Kidney (tissue), 14 donors: ENCODE measurements around the gene CDCA3. TPM values are rescaled to one million over a fixed set of nuclear protein-coding genes. Genes with fewer than 3 reads are reported as not detected.

Source experiments
- DNase-seq, 5 donors: peaks; one replicate each; pipeline ENCODE4 v3.0.0-alpha.2; 2013 to 2020
- FAIRE-seq: peaks from 2 replicates; lab custom pipeline; 2012; peaks lifted over from hg19 to GRCh38; lab: Jason Lieb, UNC
- H3K27ac ChIP-seq, 2 donors: one replicate each; pipeline ENCODE4 v1.7.0; 2013; ENCODE audit warnings: low read depth in 2 of 2, low read length in 2 of 2, inconsistent platforms in 1 of 2
- H3K27me3 ChIP-seq: one replicate; pipeline ENCODE4 v1.7.1; 2013; ENCODE audit warnings: low read length, inconsistent platforms; ENCODE audit not compliant: control insufficient read depth, insufficient read depth
- H3K36me3 ChIP-seq, 3 donors: one replicate each; pipeline versions ENCODE4 v1.7.0 to v1.7.1; 2013; ENCODE audit warnings: low read length in 3 of 3, control low read depth in 1 of 3, inconsistent platforms in 1 of 3; ENCODE audit not compliant: insufficient read depth in 3 of 3, control insufficient read depth in 2 of 3
- H3K4me1 ChIP-seq, 3 donors: one replicate each; pipeline versions ENCODE4 v1.7.0 to v1.7.1; 2013; ENCODE audit warnings: low read length in 3 of 3, inconsistent platforms in 1 of 3, low read depth in 1 of 3; ENCODE audit not compliant: control insufficient read depth in 2 of 3, insufficient read depth in 2 of 3
- H3K4me3 ChIP-seq, 3 donors: one replicate each; pipeline versions ENCODE4 v1.7.0 to v1.8.1; 2013; ENCODE audit warnings: low read length in 3 of 3, control low read depth in 1 of 3, inconsistent platforms in 1 of 3
- H3K9ac ChIP-seq, 3 donors: one replicate each; pipeline versions ENCODE4 v1.7.0 to v1.7.1; 2013; ENCODE audit warnings: low read length in 3 of 3, control low read depth in 1 of 3, inconsistent platforms in 1 of 3
- H3K9me3 ChIP-seq, 3 donors: one replicate each; pipeline versions ENCODE4 v1.7.0 to v1.7.1; 2013; ENCODE audit warnings: low read length in 3 of 3, control low read depth in 1 of 3, inconsistent platforms in 1 of 3; ENCODE audit not compliant: control insufficient read depth in 2 of 3, insufficient read depth in 1 of 3
- CTCF ChIP-seq: IDR thresholded peaks from 3 replicates; pipeline ENCODE4 v1.5.1; 2012; ENCODE audit warnings: mild to moderate bottlenecking, moderate library complexity, borderline replicate concordance; ENCODE audit not compliant: insufficient read depth; ENCODE audit errors: extremely low read depth
- intact Hi-C: fragments of 100-400 bp; cut with DNase I; formaldehyde crosslinking; loops from one replicate; pipeline ENCODE4 v1.11.1; 2022
- polyA plus RNA-seq: library from polyadenylated mRNA; stranded (reverse); fragments of 350-450 nt; fragmentation: Illumina TruSeq; extraction: RNeasy Lipid Tissue Mini Kit (QIAGEN cat#74804); gene quantifications from one replicate; pipeline ENCODE4 v1.2.3, GENCODE V29; 2014; ENCODE audit warnings: low read depth, low replicate concordance; ENCODE audit not compliant: insufficient read depth
- total RNA-seq: library from RNA; stranded (reverse); fragmentation: NEBNext Ultra II Directional; extraction: Animal tissue kit (Norgen Biotek cat#: 25700); gene quantifications from one replicate; pipeline ENCODE4 v1.2.1, GENCODE V29; 2021
- donor health status: control.
- donor health status: control.
- donor health status: control.
- donor health status: control.
- donor health status: control.
- donor health status: DM: yes; HTN: yes; CAD: no.
- donor health status: Normal renal cell carcinoma (clear cell type).

Gene CDCA3
- total and polyA plus RNA-seq, 2 donors from 2014 or later, result 1.3 to 2.1 TPM

- no peak for FAIRE-seq
- intact Hi-C loops, result no loop called here
- no peak overlapping the region for H3K9ac ChIP-seq
Observed at GRCh38 chr12:6831450-6831995, 19.6 kb downstream of the CDCA3 start.

DNA sequence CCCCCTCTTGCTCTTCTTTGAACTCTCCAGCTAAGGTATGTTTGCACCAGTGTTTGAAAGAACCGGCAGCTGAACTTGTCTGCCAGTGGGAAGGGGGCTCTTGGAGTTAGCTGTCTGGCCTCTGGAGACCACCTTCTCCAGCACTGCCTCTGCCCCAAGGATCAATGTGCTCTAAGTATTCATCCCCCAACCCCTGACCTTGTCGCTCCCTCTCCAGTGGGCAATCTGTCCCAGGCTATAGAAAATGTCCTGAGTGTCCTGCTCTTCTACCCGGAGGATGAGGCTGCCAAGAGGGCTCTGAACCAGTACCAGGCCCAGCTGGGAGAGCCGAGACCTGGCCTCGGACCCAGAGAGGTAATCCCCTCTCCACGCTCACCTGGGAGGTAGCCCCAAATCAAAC is 20.1 kb downstream of the CDCA3 start:
- no peak for TF ChIP-seq CTCF
- H3K9me3 ChIP-seq, result no peaks in the 10 kb centered on the region
- H3K27ac ChIP-seq, result no peak overlapping the region
- H3K4me3 ChIP-seq, result no peak overlapping the region
- peak in 1 of 5 donors; percentile 8 for DNase-seq
- H3K36me3 ChIP-seq, result no peaks in the 10 kb centered on the region
- no peaks in the 10 kb centered on the region for H3K27me3 ChIP-seq
- no peak for FAIRE-seq
- H3K4me1 ChIP-seq, result peaks cover 0 to 15% (median 0%) of the 10 kb centered on the region in 3 donors
- intact Hi-C loops, result no loop called here
- no peak overlapping the region for H3K9ac ChIP-seq

More at GRCh38 chr12:6831450-6831995, 19.6 kb downstream of the CDCA3 start:
- peak in 1 of 5 donors; percentile 48 for DNase-seq
- Histone ChIP-seq H3K4me3 (no peak overlapping the region), H3K36me3 (no peaks in the 10 kb centered on the region), H3K4me1 (peaks cover 0 to 15% (median 0%) of the 10 kb centered on the region in 3 donors), H3K27me3 (no peaks in the 10 kb centered on the region), H3K9me3 (no peaks in the 10 kb centered on the region), H3K27ac (no peak overlapping the region)
- TF ChIP-seq CTCF, result no peak

GRCh38 chr12:6830286-6830890 is 20.7 kb downstream of the CDCA3 start:
- Histone ChIP-seq H3K36me3 (no peaks in the 10 kb centered on the region), H3K4me1 (peaks cover 0 to 16% (median 0%) of the 10 kb centered on the region in 3 donors), H3K27me3 (no peaks in the 10 kb centered on the region), H3K27ac (no peak overlapping the region), H3K9me3 (no peaks in the 10 kb centered on the region), H3K9ac (no peak overlapping the region), H3K4me3 (no peak overlapping the region)
- intact Hi-C loops, result no loop called here
- FAIRE-seq (no peak), DNase-seq (peak in 1 of 5 donors; percentile 69)
- TF ChIP-seq CTCF, result no peak
